HepG2 (cell line): Measurements from ENCODE around the gene OTUD7B. TPM values are rescaled to one million over a fixed set of nuclear protein-coding genes. Genes with fewer than 3 reads are reported as not detected.

Experiments used
- ARNTL ChIP-seq: sonication (generic); formaldehyde crosslinking; IDR thresholded peaks from 2 replicates; pipeline ENCODE4 v1.4.0; 2020; ENCODE audit warnings: mild to moderate bottlenecking, missing genetic modification reagents
- ATF1 ChIP-seq: IDR thresholded peaks from 2 replicates; pipeline ENCODE4 v1.6.1; 2016; ENCODE audit warnings: mild to moderate bottlenecking, control low read depth
- CCAR2 ChIP-seq: fragments of 200-400 bp; formaldehyde crosslinking; optimal IDR thresholded peaks from 2 replicates; pipeline ENCODE3; 2018; ENCODE audit warnings: low read depth, mild to moderate bottlenecking, low read length, moderate library complexity
- ESRRA ChIP-seq: sonication (generic); formaldehyde crosslinking; IDR thresholded peaks from 2 replicates; pipeline ENCODE4 v1.5.1; 2020; ENCODE audit warnings: mild to moderate bottlenecking, low read depth, missing genetic modification reagents
- GMEB1 ChIP-seq: sonication (generic); formaldehyde crosslinking; IDR thresholded peaks from 2 replicates; pipeline ENCODE4 v1.5.1; 2020; ENCODE audit warnings: missing genetic modification reagents, mild to moderate bottlenecking, borderline replicate concordance
- HINFP ChIP-seq: sonication (generic); formaldehyde crosslinking; IDR thresholded peaks from 2 replicates; pipeline ENCODE4 v1.4.0; 2020; ENCODE audit warnings: low read depth, mild to moderate bottlenecking, missing genetic modification reagents
- KLF13 ChIP-seq: sonication (generic); formaldehyde crosslinking; IDR thresholded peaks from 2 replicates; pipeline ENCODE4 v1.4.0; 2020; ENCODE audit warnings: mild to moderate bottlenecking, missing genetic modification reagents
- LCORL ChIP-seq, 2 experiments: fragments of 450-650 bp in 1 of 2; sonication (generic) in 1 of 2; formaldehyde crosslinking in 1 of 2; IDR thresholded peaks; 2 replicates each; pipeline versions ENCODE4 v1.5.0 to v1.6.1; 2017 to 2020; ENCODE audit warnings: antibody characterized with exemption in 1 of 2, missing genetic modification reagents in 1 of 2
- LRRFIP1 ChIP-seq: sonication (generic); formaldehyde crosslinking; conservative IDR thresholded peaks from 2 replicates; pipeline ENCODE4 v1.4.0; 2020; ENCODE audit warnings: missing genetic modification reagents
- MBNL3 ChIP-seq: fragments of 250-450 bp; sonication (Bioruptor Pico); conservative IDR thresholded peaks from 2 replicates; pipeline ENCODE4 v1.8.0; 2022; ENCODE audit warnings: mild to moderate bottlenecking, inconsistent platforms
- MTA3 ChIP-seq: sonication (generic); formaldehyde crosslinking; IDR thresholded peaks from 2 replicates; pipeline ENCODE4 v1.4.0; 2020; ENCODE audit warnings: missing genetic modification reagents
- NFKB2 ChIP-seq: sonication (generic); formaldehyde crosslinking; IDR thresholded peaks from 2 replicates; pipeline ENCODE4 v1.4.0; 2020; ENCODE audit warnings: missing genetic modification reagents, borderline replicate concordance
- NFRKB ChIP-seq: fragments of 450-650 bp; IDR thresholded peaks from 2 replicates; pipeline ENCODE4 v1.6.1; 2017
- NPAS2 ChIP-seq: sonication (generic); formaldehyde crosslinking; IDR thresholded peaks from 2 replicates; pipeline ENCODE4 v1.8.0; 2022; ENCODE audit warnings: mild to moderate bottlenecking, missing genetic modification reagents, borderline replicate concordance
- TAF1 ChIP-seq: sonication (generic); formaldehyde crosslinking; IDR thresholded peaks from 2 replicates; pipeline ENCODE4 v1.4.0; 2020; ENCODE audit warnings: missing genetic modification reagents
- TOPORS ChIP-seq: sonication (generic); formaldehyde crosslinking; IDR thresholded peaks from 2 replicates; pipeline ENCODE4 v1.8.0; 2023; ENCODE audit warnings: mild to moderate bottlenecking, missing genetic modification reagents
- ZBTB2 ChIP-seq: sonication (generic); formaldehyde crosslinking; IDR thresholded peaks from 2 replicates; pipeline ENCODE4 v1.8.0; 2022; ENCODE audit warnings: low read depth, missing genetic modification reagents
- ZKSCAN8 ChIP-seq: IDR thresholded peaks from 2 replicates; pipeline ENCODE4 v1.6.1; 2016; ENCODE audit warnings: borderline replicate concordance, missing genetic modification reagents, missing compliant biosample characterization
- ZNF124 ChIP-seq: sonication (generic); formaldehyde crosslinking; IDR thresholded peaks from 2 replicates; pipeline ENCODE4 v1.4.0; 2020; ENCODE audit warnings: missing genetic modification reagents
- ZNF234 ChIP-seq: sonication (generic); formaldehyde crosslinking; conservative IDR thresholded peaks from 2 replicates; pipeline ENCODE4 v1.5.1; 2020; ENCODE audit warnings: mild to moderate bottlenecking, missing genetic modification reagents
- ZNF24 ChIP-seq: fragments of 450-650 bp; IDR thresholded peaks from 2 replicates; pipeline ENCODE4 v1.6.1; 2017; ENCODE audit warnings: antibody characterized with exemption, mild to moderate bottlenecking
- ZNF879 ChIP-seq: sonication (generic); formaldehyde crosslinking; IDR thresholded peaks from 2 replicates; pipeline ENCODE4 v1.8.1; 2023; ENCODE audit warnings: missing genetic modification reagents
- ZSCAN22 ChIP-seq: sonication (generic); formaldehyde crosslinking; IDR thresholded peaks from 2 replicates; pipeline ENCODE4 v1.4.0; 2020; ENCODE audit warnings: mild to moderate bottlenecking, missing genetic modification reagents
- polyA plus RNA-seq, 8 experiments: library from polyadenylated mRNA; depleted of rRNA in 3 of 8; stranded (reverse) in 7 of 8; unstranded in 1 of 8; fragments of >200 nt; fragmentation: Illumina TruSeq in 4 of 8; extraction: Trizol in 4 of 8; gene quantifications; 2 replicates each; pipeline versions ENCODE4 v1.2.1 to v1.2.3, GENCODE V29; 2011 to 2016; ENCODE audit warnings: low read depth in 4 of 8, missing spikeins in 1 of 8, mixed read lengths in 1 of 8; ENCODE audit not compliant: insufficient read depth in 1 of 8
- total RNA-seq, 5 experiments: library from RNA; depleted of rRNA; stranded (reverse); fragments of >200 nt; fragmentation: Illumina TruSeq; extraction: Trizol; gene quantifications; 2 replicates each; pipeline ENCODE4 v1.2.3, GENCODE V29; 2016; ENCODE audit warnings: low read depth in 1 of 5

Gene OTUD7B
- total and polyA plus RNA-seq, 2 of the 13 experiments (the other 11 are each of a cell fraction or from before 2014, with no cell fraction given), result 5.1 to 11.2 TPM

GRCh38 chr1:149927563-149928400 is 82.7 kb downstream of the OTUD7B start, which contains the start of gene SF3B4 (continued):
- no peak for TF ChIP-seq KLF13 (CRISPR knock-in tag)
- TF ChIP-seq MBNL3 (CRISPR knock-in tag), result no peak
- TF ChIP-seq HINFP (CRISPR knock-in tag), result no peak
- no peak for TF ChIP-seq ZNF24
- no peak for TF ChIP-seq ARNTL
- TF ChIP-seq ZNF124 (CRISPR knock-in tag), result peak; percentile 21; the same call in 1 of the 2 replicates
- TF ChIP-seq NFKB2, result peak; percentile 63; the same call in 1 of the 2 replicates
- TF ChIP-seq NPAS2 (CRISPR knock-in tag), result no peak
- TF ChIP-seq LCORL (IDR thresholded peaks at IDR 0.05), result no peak
- TF ChIP-seq LCORL (CRISPR knock-in tag; IDR thresholded peaks at IDR 0.05), result peak; percentile 77
- TF ChIP-seq NFRKB, result peak; percentile 51; the same call in 1 of the 2 replicates
- no peak for TF ChIP-seq ZNF879 (CRISPR knock-in tag)
- no peak for TF ChIP-seq ZNF234 (CRISPR knock-in tag)
- TF ChIP-seq LRRFIP1 (CRISPR knock-in tag), result no peak
- TF ChIP-seq TOPORS (CRISPR knock-in tag), result no peak
- TF ChIP-seq ZKSCAN8 (CRISPR knock-in tag), result no peak
- 0 out of 2 replicates have a peak, but pooled peaks have one; percentile 49 for TF ChIP-seq ZBTB2 (CRISPR knock-in tag)
- TF ChIP-seq ESRRA (CRISPR knock-in tag), result peak; percentile 8; the same call in 1 of the 2 replicates
- TF ChIP-seq GMEB1, result peak; percentile 92
- TF ChIP-seq ATF1 (CRISPR knock-in tag), result peak; percentile 92
- peak; percentile 84; the same call in 1 of the 2 replicates for TF ChIP-seq TAF1
- no peak for TF ChIP-seq MTA3 (CRISPR knock-in tag)
- TF ChIP-seq CCAR2, result no peak
- no peak for TF ChIP-seq ZSCAN22 (CRISPR knock-in tag)
